ENCODE measurements around the gene TTC12.

Gene TTC12

GRCh38 chr11:113332023-113332422 lies 17.6 kb downstream of the TTC12 start:
- no peak for DNase-seq

- no peak for DNase-seq
Measured at GRCh38 chr11:113332638-113333329, 18.4 kb downstream of the TTC12 start.

GRCh38 chr11:113334183-113334582 lies 19.8 kb downstream of the TTC12 start:
- DNase-seq, result no peak

- no peak for DNase-seq
Measured at GRCh38 chr11:113338730-113339129, 24.3 kb downstream of the TTC12 start.

- DNase-seq, result peak; percentile 33
Measured at GRCh38 chr11:113339929-113340589, 25.7 kb downstream of the TTC12 start.

GRCh38 chr11:113341388-113342165 lies 27.2 kb downstream of the TTC12 start:
- DNase-seq, result peak; percentile 20

- DNase-seq, result no peak
Measured at GRCh38 chr11:113345978-113346377, 31.6 kb downstream of the TTC12 start.

- DNase-seq, result no peak
Measured at GRCh38 chr11:113349528-113349927, 35.1 kb downstream of the TTC12 start.

GRCh38 chr11:113350336-113351067 lies 36.1 kb downstream of the TTC12 start:
- peak; percentile 77 for DNase-seq

GRCh38 chr11:113351068-113351450 lies 36.7 kb downstream of the TTC12 start:
- DNase-seq, result peak; percentile 74

GRCh38 chr11:113351480-113351879 lies 37.1 kb downstream of the TTC12 start:
- no peak for DNase-seq

GRCh38 chr11:113356203-113356602 lies 41.8 kb downstream of the TTC12 start:
- DNase-seq, result no peak

GRCh38 chr11:113363406-113363805 lies 49.0 kb downstream of the TTC12 start:
- no peak for DNase-seq

GRCh38 chr11:113363996-113364641 lies 49.7 kb downstream of the TTC12 start:
- DNase-seq, result no peak

- no peak for DNase-seq
Measured at GRCh38 chr11:113365895-113366294, 51.5 kb downstream of the TTC12 start.

- DNase-seq, result no peak
Measured at GRCh38 chr11:113369411-113369810, 55.0 kb downstream of the TTC12 start.

GRCh38 chr11:113370634-113371033 lies 56.3 kb downstream of the TTC12 start:
- no peak for DNase-seq

GRCh38 chr11:113372309-113372708 lies 57.9 kb downstream of the TTC12 start:
- no peak for DNase-seq

- no peak for DNase-seq
Measured at GRCh38 chr11:113373306-113373705, 58.9 kb downstream of the TTC12 start.

- DNase-seq, result no peak
Measured at GRCh38 chr11:113373981-113374560, 59.7 kb downstream of the TTC12 start.

GRCh38 chr11:113375402-113375801 lies 61.0 kb downstream of the TTC12 start:
- DNase-seq, result no peak

GRCh38 chr11:113376156-113376555 lies 61.8 kb downstream of the TTC12 start:
- DNase-seq, result no peak
